H1 (cell line): ENCODE results near the gene REEP2.
"Not testable (repeated sequence)": the region's sequence is repeated elsewhere in the genome, so short reads cannot be mapped to it uniquely, and the experiment has no call there.

Experiments
- CTCF ChIP-seq, 3 experiments: IDR thresholded peaks; 1 replicate in 2 of 3; 2 replicates in 1 of 3; pipeline versions ENCODE4 v1.5.1 to v1.6.1; 2011; ENCODE audit warnings: low read length in 3 of 3, mild to moderate bottlenecking in 3 of 3, inconsistent platforms in 2 of 3, low read depth in 1 of 3, moderate library complexity in 1 of 3; ENCODE audit not compliant: insufficient read depth in 1 of 3; ENCODE audit errors: control extremely low read depth in 1 of 3
- EGR1 ChIP-seq: IDR thresholded peaks from 2 replicates; pipeline ENCODE4 v1.6.1; 2011; ENCODE audit warnings: low read depth, low read length, borderline replicate concordance
- EZH2 ChIP-seq: fragments of 200-600 bp; sonication (generic); IDR thresholded peaks from 2 replicates; pipeline ENCODE4 v1.7.1; 2012; ENCODE audit warnings: low read depth, mild to moderate bottlenecking, moderate library complexity, low read length, inconsistent platforms; ENCODE audit not compliant: severe bottlenecking
- KDM1A ChIP-seq: fragments of 200-600, 300-600 bp; sonication (generic); IDR thresholded peaks from 2 replicates; pipeline ENCODE4 v1.7.1; 2016; ENCODE audit warnings: mild to moderate bottlenecking, low read length, borderline replicate concordance
- NRF1 ChIP-seq: IDR thresholded peaks from 2 replicates; pipeline ENCODE4 v1.6.1; 2011; ENCODE audit warnings: mild to moderate bottlenecking, low read depth, low read length, improper control_type of control experiment
- POLR2A ChIP-seq, 2 experiments: IDR thresholded peaks; 1 replicate in 1 of 2; 2 replicates in 1 of 2; pipeline ENCODE4 v1.6.1; 2011; ENCODE audit warnings: low read depth in 2 of 2, low read length in 2 of 2, mild to moderate bottlenecking in 2 of 2; ENCODE audit errors: control extremely low read depth in 1 of 2
- POLR2AphosphoS5 ChIP-seq: IDR thresholded peaks from 2 replicates; pipeline ENCODE4 v1.6.1; 2011; ENCODE audit warnings: low read depth, low read length
- SIX5 ChIP-seq: IDR thresholded peaks from 2 replicates; pipeline ENCODE4 v1.6.1; 2011; ENCODE audit warnings: mild to moderate bottlenecking, low read depth, low read length
- SP1 ChIP-seq: IDR thresholded peaks from 2 replicates; pipeline ENCODE4 v1.6.1; 2011; ENCODE audit warnings: low read depth, low read length
- SRF ChIP-seq: IDR thresholded peaks from 2 replicates; pipeline ENCODE4 v1.6.1; 2011; ENCODE audit warnings: mild to moderate bottlenecking, low read depth, low read length, moderate library complexity
- TBP ChIP-seq: IDR thresholded peaks from 2 replicates; pipeline ENCODE4 v1.6.1; 2011; ENCODE audit warnings: low read depth, low read length, improper control_type of control experiment
- TCF12 ChIP-seq: IDR thresholded peaks from 2 replicates; pipeline ENCODE4 v1.6.1; 2011; ENCODE audit warnings: low read depth, mild to moderate bottlenecking, low read length

GRCh38 chr5:138410996-138411640 lies 27.7 kb upstream of the REEP2 start:
- peak; percentile 42 to 52 (median 48) for TF ChIP-seq CTCF (IDR thresholded peaks at IDR 0.05; ENCODE audit: control extremely low read depth in 1 of 3, insufficient read depth in 1 of 3, low read depth in 1 of 3, low read length in 3 of 3)
- TF ChIP-seq POLR2AphosphoS5; SIX5; EZH2; TBP; TCF12; NRF1; EGR1; SRF; KDM1A; SP1; POLR2A (IDR thresholded peaks at IDR 0.05; ENCODE audit: control extremely low read depth in 1 of 2, low read depth in 2 of 2, low read length in 2 of 2): not testable (repeated sequence)
